Naive thymus-derived CD8-positive, alpha-beta T cell (primary cell): ENCODE measurements around the gene SERPINB5. TPM values are rescaled to one million over a fixed set of nuclear protein-coding genes. Genes with fewer than 3 reads are reported as not detected.

Experiments
- ATAC-seq, 2 donors: fragments of 150-1000 bp; cut with Tn5 transposase in 1 of 2; sonication (Bioruptor Pico), chemical (Tn5 transposase) in 1 of 2; 1 replicate in 1 of 2; 2 replicates in 1 of 2; pipeline ENCODE4 v1.10.0; 2021; ENCODE audit warnings: mild to moderate bottlenecking in 2 of 2, moderate library complexity in 2 of 2
- POLR2A ChIA-PET: fragments of 350-600 bp; sonication (Branson Sonifier 250); formaldehyde crosslinking; loops from one replicate; lab custom pipeline; 2021; ENCODE audit warnings: antibody characterized with exemption; lab: Charles Lee
- DNase-seq, 10 donors: peaks; one replicate each; pipeline versions ENCODE4 v3.0.0 to v3.0.0-alpha.2; 2020 to 2022
- H3K27ac Mint-ChIP-seq, 10 donors: one replicate each; pipeline ENCODE4 v1.8.0; 2020 to 2022; ENCODE audit warnings: mild to moderate bottlenecking in 10 of 10, mixed read lengths in 10 of 10, moderate library complexity in 4 of 10, inconsistent platforms in 1 of 10
- H3K27me3 Mint-ChIP-seq, 5 donors: one replicate each; pipeline ENCODE4 v1.8.0; 2021 to 2022; ENCODE audit warnings: mixed read lengths in 5 of 5
- H3K36me3 Mint-ChIP-seq, 3 donors: one replicate each; pipeline ENCODE4 v1.8.0; 2020 to 2022; ENCODE audit warnings: mixed read lengths in 3 of 3, mild to moderate bottlenecking in 2 of 3, inconsistent platforms in 1 of 3
- H3K4me1 Mint-ChIP-seq, 4 donors: one replicate each; pipeline ENCODE4 v1.8.0; 2021 to 2022; ENCODE audit warnings: mixed read lengths in 4 of 4
- H3K4me3 Mint-ChIP-seq, 10 donors: one replicate each; pipeline ENCODE4 v1.8.0; 2020 to 2022; ENCODE audit warnings: mild to moderate bottlenecking in 10 of 10, mixed read lengths in 10 of 10, moderate library complexity in 6 of 10, inconsistent platforms in 1 of 10
- H3K9me3 Mint-ChIP-seq, 9 donors: one replicate each; pipeline ENCODE4 v1.8.0; 2020 to 2022; ENCODE audit warnings: mixed read lengths in 9 of 9, mild to moderate bottlenecking in 3 of 9, inconsistent platforms in 1 of 9, moderate library complexity in 1 of 9
- polyA plus RNA-seq, 3 donors: library from polyadenylated mRNA; unstranded; fragments of 300-500 nt; fragmentation: Illumina TruSeq; gene quantifications; one replicate each; pipeline ENCODE4 v1.2.3, GENCODE V29; 2021
- total RNA-seq, 8 experiments: library from RNA in 2 of 8; stranded (reverse) in 2 of 8; gene quantifications; one replicate each; pipeline ENCODE4 v1.2.3 and lab custom pipeline; 2021 to 2026

SERPINB5 gene
- total and polyA plus RNA-seq, 5 experiments from 2014 or later = not detected

DNA sequence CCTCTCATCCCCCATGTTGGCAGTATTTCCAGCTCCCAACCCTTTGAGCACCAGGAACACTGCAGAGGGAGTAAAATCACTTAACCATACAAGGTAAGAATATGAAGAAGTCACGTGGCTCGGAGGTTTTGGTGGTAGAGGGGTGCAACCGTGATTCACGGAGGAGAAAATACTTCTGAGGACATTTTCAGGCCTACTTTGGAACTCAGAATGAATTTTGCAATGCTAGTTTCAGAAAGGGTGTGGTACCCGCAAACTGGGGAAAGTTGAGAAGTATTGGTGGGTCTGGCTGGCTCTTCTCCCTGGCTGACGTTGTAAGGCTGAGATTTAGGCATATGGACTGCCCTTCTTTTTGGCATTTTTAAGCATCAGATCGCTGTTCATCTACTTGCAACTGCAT lies 442 bp downstream of the SERPINB5 start:
- Mint-ChIP-seq H3K36me3 (no peaks in the 10 kb centered on the region), H3K4me3 (no peak overlapping the region), H3K27me3 (peaks cover 0 to 11% (median 4%) of the 10 kb centered on the region in 5 donors), H3K27ac (no peak overlapping the region), H3K9me3 (no peaks in the 10 kb centered on the region), H3K4me1 (no peaks in the 10 kb centered on the region)
- DNase-seq (no peak), ATAC-seq (no peak)
- POLR2A ChIA-PET = no interaction called here

DNA sequence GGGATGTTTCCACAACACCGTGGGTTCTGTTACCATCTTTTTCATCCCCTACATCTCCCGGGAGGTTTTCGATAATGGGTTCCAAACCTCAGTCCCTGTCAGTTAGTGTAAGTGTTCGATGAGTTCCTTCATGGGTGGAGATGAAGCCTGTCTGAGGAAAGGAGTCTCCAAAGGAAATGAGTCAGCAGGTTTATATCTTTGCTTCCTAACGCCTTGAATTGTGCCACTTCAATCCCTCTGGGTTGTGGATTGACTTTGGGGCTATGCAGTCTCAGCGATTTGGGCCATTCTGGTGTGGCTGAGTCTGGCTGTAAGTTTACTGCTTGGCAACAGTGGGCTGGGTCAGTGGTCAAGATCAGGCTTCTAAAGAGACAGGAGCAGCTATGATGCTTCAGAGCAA lies 1.2 kb downstream of the SERPINB5 start:
- Mint-ChIP-seq H3K4me3 (no peak overlapping the region), H3K36me3 (no peaks in the 10 kb centered on the region), H3K9me3 (no peaks in the 10 kb centered on the region), H3K27me3 (peaks cover 0 to 11% (median 4%) of the 10 kb centered on the region in 5 donors), H3K27ac (no peak overlapping the region), H3K4me1 (no peaks in the 10 kb centered on the region)
- ATAC-seq (no peak), DNase-seq (no peak)
- POLR2A ChIA-PET = no interaction called here

DNA sequence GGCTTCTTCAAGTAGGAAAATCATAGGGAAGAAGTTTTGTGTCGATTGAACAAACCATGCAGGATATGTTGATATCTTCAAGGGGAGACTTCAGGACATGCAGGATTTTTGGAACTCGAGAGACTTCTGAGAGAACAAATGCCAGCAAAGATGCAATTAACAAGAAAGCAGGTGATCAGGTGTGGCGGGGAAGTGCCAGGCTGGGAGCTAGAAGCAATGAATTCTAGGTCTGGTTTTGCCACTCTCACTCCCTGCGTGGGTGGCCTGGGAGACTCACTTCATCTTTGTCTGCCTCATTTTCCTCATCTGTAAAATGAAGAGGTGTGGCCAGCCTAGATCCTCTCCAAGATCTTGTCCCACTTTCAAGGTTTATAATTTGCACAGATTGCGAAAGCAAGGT lies 3.1 kb downstream of the SERPINB5 start:
- Mint-ChIP-seq H3K27me3 (peaks cover 0 to 7% (median 4%) of the 10 kb centered on the region in 5 donors), H3K9me3 (no peaks in the 10 kb centered on the region), H3K36me3 (no peaks in the 10 kb centered on the region), H3K4me1 (no peaks in the 10 kb centered on the region), H3K27ac (no peak overlapping the region), H3K4me3 (no peak overlapping the region)
- DNase-seq = no peak
- ATAC-seq = no peak
- POLR2A ChIA-PET = no interaction called here

DNA sequence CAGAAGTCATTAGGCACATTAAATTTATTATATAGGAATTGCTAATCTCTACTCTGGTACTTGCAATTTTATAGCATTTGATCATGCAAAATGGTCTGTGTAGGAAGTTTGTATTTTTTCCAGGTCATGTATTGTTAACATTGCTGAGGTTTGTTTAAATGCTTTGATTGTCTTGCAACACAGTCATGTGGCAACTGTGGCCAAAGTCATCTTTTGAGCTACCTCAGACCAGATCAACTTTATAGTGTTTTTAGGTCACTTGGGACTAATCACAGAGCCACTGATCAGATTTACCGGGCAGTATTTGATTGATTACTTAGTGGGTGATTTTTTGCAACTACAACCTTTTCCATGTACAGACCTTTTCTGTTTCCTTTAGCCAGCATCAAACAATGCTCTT lies 3.7 kb downstream of the SERPINB5 start:
- Mint-ChIP-seq H3K27ac (no peak overlapping the region), H3K4me3 (no peak overlapping the region), H3K4me1 (no peaks in the 10 kb centered on the region), H3K9me3 (no peaks in the 10 kb centered on the region), H3K36me3 (no peaks in the 10 kb centered on the region), H3K27me3 (peaks cover 0 to 7% (median 4%) of the 10 kb centered on the region in 5 donors)
- DNase-seq (no peak), ATAC-seq (no peak)
- POLR2A ChIA-PET = no interaction called here

DNA sequence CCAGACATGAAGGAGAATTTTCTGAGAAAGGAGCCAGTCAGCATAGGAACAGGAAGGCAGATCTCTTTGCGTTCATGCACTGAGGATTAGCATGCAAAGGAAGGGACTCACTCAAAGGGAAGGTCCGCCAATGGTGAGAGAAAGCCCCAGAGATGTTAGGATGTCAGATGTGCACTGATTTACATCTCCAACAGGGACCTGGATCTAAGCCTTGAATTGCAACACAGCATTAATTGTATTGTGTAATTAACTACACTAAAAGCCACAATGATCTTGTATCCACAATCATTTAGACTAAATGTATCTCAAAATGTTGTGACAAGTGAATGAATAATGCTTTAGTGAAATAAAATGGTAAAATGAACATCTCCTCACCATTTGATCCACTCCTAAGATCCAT lies 4.2 kb downstream of the SERPINB5 start:
- POLR2A ChIA-PET = no interaction called here
- Mint-ChIP-seq H3K9me3 (no peaks in the 10 kb centered on the region), H3K27ac (no peak overlapping the region), H3K27me3 (peaks cover 0 to 11% (median 7%) of the 10 kb centered on the region in 5 donors), H3K36me3 (no peaks in the 10 kb centered on the region), H3K4me1 (no peaks in the 10 kb centered on the region), H3K4me3 (no peak overlapping the region)
- no peak for ATAC-seq
- DNase-seq = no peak

DNA sequence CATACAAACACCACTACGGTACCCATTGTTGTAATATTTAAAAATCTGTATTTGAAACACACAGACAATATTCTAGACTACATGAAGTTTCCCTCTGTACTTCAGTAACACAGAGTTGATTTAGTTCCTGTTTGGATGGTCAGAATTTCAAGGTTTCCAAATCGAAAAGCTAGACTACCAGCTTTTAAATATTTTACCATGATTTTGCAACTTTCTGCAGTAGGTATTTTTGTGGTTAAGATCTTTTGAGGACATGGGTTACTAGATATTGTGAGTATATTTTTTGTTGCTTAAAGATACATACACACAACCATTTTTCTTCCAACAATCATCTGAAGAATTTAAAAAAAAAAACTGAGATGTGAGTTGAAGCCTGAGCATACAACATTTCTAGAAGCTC lies 10.9 kb downstream of the SERPINB5 start:
- Mint-ChIP-seq H3K9me3 (no peaks in the 10 kb centered on the region), H3K4me1 (no peaks in the 10 kb centered on the region), H3K27ac (no peak overlapping the region), H3K36me3 (no peaks in the 10 kb centered on the region), H3K27me3 (peaks cover 0 to 13% (median 7%) of the 10 kb centered on the region in 5 donors), H3K4me3 (no peak overlapping the region)
- POLR2A ChIA-PET = no interaction called here
- ATAC-seq = no peak
- no peak for DNase-seq

DNA sequence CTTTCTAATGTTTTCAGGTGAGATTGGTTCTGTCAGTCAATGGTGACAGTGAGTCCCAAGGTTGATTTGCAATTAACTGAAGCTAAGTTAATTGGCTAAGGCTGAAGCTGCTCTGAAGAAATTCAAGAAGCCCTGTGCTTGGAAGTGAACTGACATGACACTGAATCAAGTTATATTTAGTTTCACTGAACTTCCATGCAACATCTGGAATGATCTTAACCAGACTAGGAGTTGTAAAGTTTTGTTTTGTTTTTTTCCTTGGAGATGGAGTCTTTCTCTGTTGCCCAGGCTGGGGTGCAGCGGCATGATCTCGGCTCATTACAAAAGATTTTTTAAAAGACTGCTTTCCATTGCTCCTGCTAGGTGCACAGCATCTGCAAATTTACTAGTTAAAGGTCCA lies 11.4 kb downstream of the SERPINB5 start:
- H3K36me3 Mint-ChIP-seq = no peaks in the 10 kb centered on the region
- no peak for DNase-seq
- H3K27me3 Mint-ChIP-seq = peaks cover 0 to 13% (median 7%) of the 10 kb centered on the region in 5 donors
- no peaks in the 10 kb centered on the region for H3K9me3 Mint-ChIP-seq
- ATAC-seq = no peak
- POLR2A ChIA-PET = no interaction called here
- H3K4me1 Mint-ChIP-seq = no peaks in the 10 kb centered on the region
- no peak overlapping the region for H3K27ac Mint-ChIP-seq
- no peak overlapping the region for H3K4me3 Mint-ChIP-seq

DNA sequence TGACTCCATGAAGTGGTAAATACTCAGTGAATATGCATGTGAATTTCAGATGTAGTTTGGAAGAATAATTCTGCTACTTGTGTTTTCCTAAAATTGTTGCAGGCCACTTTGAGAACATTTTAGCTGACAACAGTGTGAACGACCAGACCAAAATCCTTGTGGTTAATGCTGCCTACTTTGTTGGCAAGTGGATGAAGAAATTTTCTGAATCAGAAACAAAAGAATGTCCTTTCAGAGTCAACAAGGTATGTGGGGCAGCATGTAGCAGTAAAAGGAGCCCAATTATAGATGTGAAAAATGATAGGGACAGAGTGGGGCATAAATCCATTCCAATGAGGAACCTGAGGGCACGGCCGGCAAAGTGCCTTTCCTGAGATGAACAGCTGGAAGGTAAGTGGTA lies 16.1 kb downstream of the SERPINB5 start:
- no peaks in the 10 kb centered on the region for H3K4me1 Mint-ChIP-seq

DNA sequence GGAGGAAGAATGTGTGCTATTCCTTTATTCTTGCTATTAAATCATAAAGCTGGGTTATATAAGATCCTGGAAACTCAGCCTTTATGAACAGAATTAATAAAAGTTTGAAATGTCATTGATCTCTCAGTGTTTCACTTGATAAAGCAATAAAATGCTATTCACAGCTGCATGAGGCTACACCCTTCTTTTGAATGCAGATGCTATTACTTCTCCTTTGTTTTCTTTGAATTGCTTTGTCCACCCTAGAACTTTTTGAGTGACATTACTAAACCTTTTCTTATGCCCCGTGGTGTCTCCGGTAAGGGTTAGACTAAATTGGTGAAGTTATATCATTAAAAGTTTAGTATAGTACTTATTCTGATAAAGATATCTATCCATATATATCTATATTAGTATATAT lies 18.9 kb downstream of the SERPINB5 start:
- Mint-ChIP-seq H3K4me1 (no peaks in the 10 kb centered on the region), H3K4me3 (no peak overlapping the region), H3K9me3 (no peaks in the 10 kb centered on the region), H3K36me3 (no peaks in the 10 kb centered on the region), H3K27ac (no peak overlapping the region), H3K27me3 (peaks cover 0 to 4% (median 0%) of the 10 kb centered on the region in 5 donors)
- POLR2A ChIA-PET = no interaction called here
- DNase-seq (no peak), ATAC-seq (no peak)

More for the DNA sequence above, 16.1 kb downstream of the SERPINB5 start:
- Mint-ChIP-seq H3K27ac (no peak overlapping the region), H3K9me3 (no peaks in the 10 kb centered on the region), H3K4me3 (no peak overlapping the region), H3K36me3 (no peaks in the 10 kb centered on the region), H3K27me3 (peaks cover 0 to 6% (median 0%) of the 10 kb centered on the region in 5 donors)
- ATAC-seq = no peak
- POLR2A ChIA-PET = no interaction called here
- DNase-seq = no peak

DNA sequence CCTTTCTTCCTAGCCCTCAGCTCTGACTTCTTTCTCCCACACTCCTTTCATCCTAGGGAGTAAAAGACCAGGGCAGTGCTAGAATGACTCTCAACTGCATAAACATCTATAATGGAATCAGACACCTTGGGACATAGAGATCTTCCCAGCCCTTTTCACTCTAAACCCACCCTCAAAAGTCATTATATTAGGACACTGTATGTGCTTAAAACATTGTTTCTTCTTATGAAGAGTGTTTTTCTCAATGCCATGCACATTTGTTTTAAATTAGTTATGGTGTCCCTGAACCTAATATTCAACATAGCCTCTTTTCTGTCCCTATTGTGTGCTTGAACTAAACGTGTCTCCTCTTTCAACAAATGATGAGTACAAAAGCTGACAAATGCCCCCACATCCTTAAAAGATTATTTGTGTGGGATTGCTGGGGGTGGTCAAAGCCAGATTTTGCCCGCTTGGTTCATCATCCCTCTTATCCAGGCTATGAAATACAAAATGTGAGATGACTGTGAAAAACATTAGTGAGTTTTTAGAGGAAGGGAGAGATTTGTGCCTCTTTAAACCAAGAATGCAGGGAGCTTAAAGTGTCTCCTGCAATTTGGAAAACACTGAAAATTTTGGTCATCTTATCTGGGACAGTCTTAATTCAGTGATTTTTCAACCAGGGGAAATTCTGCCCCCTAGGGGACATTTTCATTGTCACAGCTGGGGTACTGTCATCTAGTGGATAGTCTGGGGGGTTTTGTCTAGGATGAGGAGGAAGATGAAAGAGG lies 29.0 kb downstream of the SERPINB5 start:
- POLR2A ChIA-PET = no interaction called here
- Mint-ChIP-seq H3K9me3 (no peaks in the 10 kb centered on the region), H3K4me3 (no peak overlapping the region), H3K27ac (no peak overlapping the region), H3K27me3 (peaks cover 10 to 40% (median 22%) of the 10 kb centered on the region in 5 donors), H3K4me1 (no peaks in the 10 kb centered on the region), H3K36me3 (no peaks in the 10 kb centered on the region)
- DNase-seq (no peak), ATAC-seq (no peak)

DNA sequence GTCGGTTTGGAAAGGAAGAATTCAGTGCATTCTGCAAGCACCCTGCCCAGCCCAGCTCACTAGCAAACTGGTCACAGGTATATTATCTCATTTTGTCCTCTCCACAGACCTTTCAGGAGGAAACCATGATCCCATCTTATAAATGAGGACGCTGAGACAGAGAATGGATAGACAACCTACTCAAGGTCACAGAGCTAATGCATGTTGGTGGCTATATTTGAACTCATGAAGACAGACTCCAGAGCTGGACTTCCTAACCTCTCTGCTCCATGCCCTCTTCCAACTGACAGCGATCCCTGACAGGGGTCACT lies 29.5 kb downstream of the SERPINB5 start:
- no peaks in the 10 kb centered on the region for H3K4me1 Mint-ChIP-seq
- H3K36me3 Mint-ChIP-seq = no peaks in the 10 kb centered on the region
- DNase-seq = no peak
- H3K4me3 Mint-ChIP-seq = no peak overlapping the region
- no peak overlapping the region for H3K27ac Mint-ChIP-seq
- H3K27me3 Mint-ChIP-seq = peaks cover 10 to 46% (median 25%) of the 10 kb centered on the region in 5 donors
- H3K9me3 Mint-ChIP-seq = no peaks in the 10 kb centered on the region
- POLR2A ChIA-PET = no interaction called here
- ATAC-seq = no peak

DNA sequence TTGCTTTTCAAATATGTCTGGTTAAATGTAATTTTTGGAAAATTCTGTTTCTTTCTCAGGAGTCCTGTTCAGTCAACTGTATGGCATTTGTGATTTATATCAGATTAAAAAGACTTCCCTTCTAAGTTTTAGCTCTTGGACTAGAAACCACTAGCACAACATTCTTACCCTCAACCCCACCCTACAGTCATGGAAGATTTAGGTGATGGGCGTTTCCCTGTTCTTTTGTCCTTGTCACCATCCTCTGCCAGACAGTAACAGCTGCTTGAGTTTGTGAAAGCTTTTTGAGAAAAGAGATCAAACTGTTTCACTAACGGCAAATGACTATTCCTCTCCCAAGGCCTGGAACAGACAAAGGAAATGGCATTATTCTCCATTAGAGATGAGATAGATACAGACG lies 31.8 kb downstream of the SERPINB5 start:
- POLR2A ChIA-PET = no interaction called here
- no peak overlapping the region for H3K4me3 Mint-ChIP-seq
- H3K27ac Mint-ChIP-seq = peak overlapping the region in 1 of 10 donors; percentile 65
- no peak for DNase-seq
- ATAC-seq = no peak
- H3K4me1 Mint-ChIP-seq = peaks cover 0 to 1% (median 0%) of the 10 kb centered on the region in 4 donors
- no peaks in the 10 kb centered on the region for H3K36me3 Mint-ChIP-seq
- H3K9me3 Mint-ChIP-seq = no peaks in the 10 kb centered on the region
- peaks cover 14 to 61% (median 41%) of the 10 kb centered on the region in 5 donors for H3K27me3 Mint-ChIP-seq

DNA sequence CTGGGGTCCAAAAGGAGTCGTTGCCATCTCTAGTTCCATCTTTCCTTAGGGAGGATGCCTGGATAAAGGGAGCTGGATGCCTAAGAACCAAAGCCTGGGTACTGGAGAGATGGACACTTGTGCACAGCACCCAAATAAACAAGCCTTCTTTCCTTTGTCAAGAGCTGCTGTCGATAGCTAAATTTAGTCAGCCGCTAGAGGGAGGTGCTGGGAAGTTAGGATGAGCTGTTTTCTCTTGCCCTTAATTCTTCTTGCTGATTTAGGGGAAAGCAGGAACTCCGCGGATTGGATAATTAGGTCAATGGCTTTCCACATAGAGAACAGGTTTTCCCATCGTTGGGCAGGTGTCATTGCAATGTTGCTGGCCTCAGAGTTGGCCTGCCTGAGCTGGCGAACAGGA lies 34.5 kb downstream of the SERPINB5 start:
- no peak overlapping the region for H3K27ac Mint-ChIP-seq
- POLR2A ChIA-PET = no interaction called here
- DNase-seq (no peak), ATAC-seq (no peak)
- H3K4me1 Mint-ChIP-seq = peaks cover 0 to 1% (median 0%) of the 10 kb centered on the region in 4 donors
- no peaks in the 10 kb centered on the region for H3K9me3 Mint-ChIP-seq
- H3K36me3 Mint-ChIP-seq = no peaks in the 10 kb centered on the region
- H3K4me3 Mint-ChIP-seq = no peak overlapping the region
- peaks cover 10 to 46% (median 34%) of the 10 kb centered on the region in 5 donors for H3K27me3 Mint-ChIP-seq

DNA sequence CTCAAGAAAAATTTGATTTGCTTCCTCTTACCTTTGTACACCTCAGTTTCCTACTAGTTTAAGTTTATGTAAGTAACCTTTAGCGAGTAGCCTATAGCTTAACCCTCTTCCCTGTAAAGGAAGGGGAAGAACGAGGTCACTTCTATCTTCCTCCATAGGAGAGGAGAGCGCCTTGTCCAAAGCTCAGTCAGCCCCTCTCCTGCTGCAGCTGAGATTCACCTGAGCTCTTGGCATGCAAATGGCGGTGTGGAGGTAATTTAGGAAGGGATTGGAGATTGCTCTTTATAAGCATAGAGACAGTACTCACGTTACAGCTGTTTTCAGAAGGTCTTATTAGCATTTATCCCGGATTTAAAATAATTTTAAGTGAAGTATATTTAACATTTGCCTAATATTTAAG lies 37.6 kb downstream of the SERPINB5 start:
- no peaks in the 10 kb centered on the region for H3K9me3 Mint-ChIP-seq
- H3K27ac Mint-ChIP-seq = no peak overlapping the region
- no peak overlapping the region for H3K4me3 Mint-ChIP-seq
- no peaks in the 10 kb centered on the region for H3K36me3 Mint-ChIP-seq
- ATAC-seq (no peak), DNase-seq (no peak)
- H3K27me3 Mint-ChIP-seq = peaks cover 8 to 43% (median 24%) of the 10 kb centered on the region in 5 donors
- H3K4me1 Mint-ChIP-seq = peaks cover 0 to 7% (median 2%) of the 10 kb centered on the region in 4 donors
- POLR2A ChIA-PET = no interaction called here
